Fibroblast of the conjunctiva (primary cell): ENCODE data around the gene CCS.
"Not testable (repeated sequence)": the region's sequence is repeated elsewhere in the genome, so short reads cannot be mapped to it uniquely, and the experiment has no call there.

Experiments
- DNase-seq: peaks from one replicate; pipeline ENCODE4 v3.0.0-alpha.2; 2010; ENCODE audit warnings: low read depth

Gene CCS

DNA sequence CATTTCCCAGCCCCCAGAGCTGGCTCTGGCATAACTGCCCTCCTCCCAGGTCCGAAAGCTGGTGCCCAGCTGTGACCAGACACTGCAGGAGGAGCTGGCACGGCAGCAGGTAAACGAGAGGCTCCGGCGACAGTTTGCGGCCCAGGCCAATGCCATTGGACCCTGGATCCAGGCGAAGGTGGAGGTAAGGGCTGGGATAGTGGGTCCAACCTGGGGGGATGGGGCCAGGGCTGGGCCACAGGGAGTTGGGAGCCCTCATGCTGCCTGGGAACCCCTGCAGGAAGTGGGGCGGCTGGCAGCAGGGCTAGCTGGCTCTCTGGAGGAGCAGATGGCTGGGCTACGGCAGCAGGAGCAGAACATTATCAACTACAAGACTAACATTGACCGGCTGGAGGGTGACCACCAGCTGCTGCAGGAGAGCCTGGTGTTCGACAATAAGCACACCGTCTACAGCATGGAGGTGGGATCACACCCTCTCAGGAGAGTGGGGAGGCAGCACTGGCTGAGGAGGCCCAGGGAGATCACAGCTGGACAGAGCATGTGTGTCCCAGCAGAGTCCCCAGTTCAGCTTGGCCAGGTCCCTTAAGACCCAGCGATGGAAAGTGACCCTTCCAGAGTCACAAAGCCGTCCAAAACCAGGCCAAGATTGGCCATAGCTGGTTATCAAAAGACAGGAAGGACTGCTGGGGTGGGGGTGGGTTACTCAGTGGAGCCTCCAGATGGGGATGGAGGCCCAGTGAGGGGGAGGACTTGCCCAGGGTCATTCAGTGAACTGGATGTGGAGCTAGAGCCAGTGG is 31.6 kb upstream of the CCS start:
- no peak for DNase-seq

- DNase-seq: no peak
Observed at GRCh38 chr11:66561975-66562248, 31.1 kb upstream of the CCS start.

DNA sequence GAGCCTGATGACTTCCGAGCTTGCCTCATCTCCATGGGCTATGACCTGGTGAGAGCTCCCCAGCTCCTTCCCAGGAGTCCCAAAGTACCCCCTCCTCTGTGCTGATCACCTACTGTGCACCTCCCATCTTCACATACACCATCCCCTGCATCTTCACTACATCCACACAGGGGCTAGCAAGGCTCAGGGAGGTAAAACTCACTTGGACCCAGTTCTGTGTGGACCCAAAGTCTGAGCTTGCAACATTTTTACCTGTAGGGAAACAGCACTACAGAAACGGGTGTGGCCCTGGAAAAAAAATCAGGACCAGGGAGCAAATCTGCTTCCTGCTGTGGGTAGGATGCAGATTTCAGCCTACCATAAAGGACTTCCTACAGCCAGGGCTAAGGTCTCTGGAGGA is 30.7 kb upstream of the CCS start:
- DNase-seq: no peak

- no peak for DNase-seq
Observed at GRCh38 chr11:66562907-66563583, 29.9 kb upstream of the CCS start.

- DNase-seq: no peak
Observed at GRCh38 chr11:66563832-66564231, 29.2 kb upstream of the CCS start.

- DNase-seq: no peak
Observed at GRCh38 chr11:66564538-66564937, 28.4 kb upstream of the CCS start.

DNA sequence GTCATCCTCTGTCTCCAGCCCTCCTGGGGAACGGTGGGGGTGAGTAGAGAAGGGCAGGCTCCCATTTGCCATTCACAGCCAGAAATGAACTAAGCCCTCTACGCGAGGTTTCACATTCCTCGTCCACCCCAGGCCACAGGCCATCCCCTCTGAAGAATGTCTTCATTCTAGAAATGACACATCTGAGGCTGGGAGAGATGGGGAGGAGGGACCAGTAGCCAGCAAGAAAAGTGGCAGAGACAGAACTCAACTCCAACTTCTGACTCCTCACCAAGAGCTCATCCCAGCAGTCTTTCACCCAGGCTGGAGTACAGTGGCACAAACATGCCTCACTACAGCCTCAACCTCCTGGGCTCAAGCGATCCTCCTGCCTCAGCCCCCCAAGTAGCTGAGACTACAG is 28.0 kb upstream of the CCS start:
- DNase-seq: no peak

DNA sequence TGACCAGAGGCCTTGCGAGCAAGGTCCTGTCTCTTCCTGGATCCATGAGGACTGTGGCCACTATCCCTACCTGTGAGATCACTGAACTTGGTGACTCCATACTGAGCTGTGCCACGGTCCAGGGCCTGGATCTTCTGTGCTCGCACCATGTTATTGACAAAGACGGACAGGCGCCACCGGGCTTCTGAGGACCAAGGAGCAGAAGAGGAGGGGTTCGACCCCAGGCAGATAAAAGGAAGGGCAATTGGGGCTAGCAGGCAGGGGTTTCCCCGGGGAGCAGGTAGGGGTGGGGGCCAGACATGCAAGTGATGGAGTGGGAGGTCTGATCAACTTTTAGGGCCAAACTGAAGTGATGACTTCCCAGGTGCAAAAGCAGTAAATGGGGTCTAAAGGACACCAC is 26.8 kb upstream of the CCS start:
- DNase-seq: no peak

GRCh38 chr11:66567787-66568123 is 25.2 kb upstream of the CCS start:
- DNase-seq: no peak

GRCh38 chr11:66568124-66568916 is 24.7 kb upstream of the CCS start, which contains the start of gene CTSF:
Gene CTSF, minus strand, starts transcription at chr11:66568606. Its CDS starts 120 bp downstream, at chr11:66568486.
- DNase-seq: peak; percentile 43

GRCh38 chr11:66569076-66569475 is 23.9 kb upstream of the CCS start:
- no peak for DNase-seq

- no peak for DNase-seq
Observed at GRCh38 chr11:66570079-66570849, 22.7 kb upstream of the CCS start.

DNA sequence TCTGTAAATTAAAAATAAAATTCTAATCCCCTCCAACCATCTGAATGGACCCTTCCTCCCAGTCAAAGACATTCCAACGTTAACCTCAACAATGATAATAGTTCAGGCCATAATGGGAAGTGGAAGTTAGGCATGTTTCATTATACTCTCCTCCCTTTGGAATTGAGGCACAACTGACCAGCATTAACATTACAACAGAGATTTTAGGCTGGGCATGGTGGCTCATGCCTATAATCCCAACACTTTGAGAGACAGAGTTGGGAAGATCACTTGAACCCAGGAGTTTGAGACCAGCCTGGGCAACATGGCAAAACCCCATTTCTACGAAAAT is 22.2 kb upstream of the CCS start:
- DNase-seq: no peak

DNA sequence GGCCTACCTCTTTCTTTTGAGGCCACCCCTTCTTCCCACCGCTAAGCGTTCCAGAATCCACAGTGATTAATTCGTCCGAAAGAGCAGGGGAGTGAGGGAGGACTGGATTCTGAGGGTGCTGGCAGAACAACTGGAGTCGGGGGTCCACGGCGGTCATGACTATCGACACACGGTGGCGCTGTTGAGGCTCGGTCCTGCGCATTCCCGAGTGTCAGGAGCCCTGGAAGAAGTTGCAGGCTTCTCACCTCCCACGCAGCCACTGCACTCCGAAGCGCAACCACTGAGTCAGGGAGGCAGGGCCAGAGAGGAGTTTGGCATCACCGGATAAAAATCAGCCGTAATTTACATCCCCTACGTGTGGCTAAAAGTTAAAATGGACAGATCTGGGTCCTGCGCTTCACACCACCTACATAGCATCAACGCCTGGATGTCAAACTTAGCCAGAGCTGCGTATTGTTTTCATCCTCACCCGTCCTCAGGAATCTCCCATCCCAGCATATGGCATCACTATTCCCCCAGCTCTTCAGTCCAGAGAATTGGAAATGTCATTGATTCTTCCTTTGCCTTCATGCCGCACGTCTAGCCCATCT is 13.9 kb upstream of the CCS start:
- DNase-seq: peak; percentile 32

- no peak for DNase-seq
Observed at GRCh38 chr11:66580803-66581202, 12.2 kb upstream of the CCS start.

DNA sequence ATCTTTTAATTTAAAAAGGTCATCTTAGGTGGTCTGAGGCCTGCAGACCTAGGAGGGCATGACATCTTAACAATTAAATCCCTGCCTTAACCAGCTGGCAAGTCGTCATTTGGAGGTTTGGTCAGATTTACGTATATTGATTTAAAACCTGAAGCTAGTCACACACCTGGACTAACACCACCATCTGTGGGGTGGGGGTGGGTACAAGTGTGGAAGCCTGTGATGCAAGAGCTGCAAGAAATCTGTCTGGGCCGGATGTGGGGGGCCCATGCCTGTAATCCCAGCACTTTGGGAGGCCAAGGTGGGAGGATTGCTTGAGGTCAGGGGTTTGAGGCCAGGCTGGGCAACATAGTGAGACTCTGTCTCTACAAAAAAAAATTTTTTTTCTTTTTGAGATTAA is 11.7 kb upstream of the CCS start:
- DNase-seq: no peak

DNA sequence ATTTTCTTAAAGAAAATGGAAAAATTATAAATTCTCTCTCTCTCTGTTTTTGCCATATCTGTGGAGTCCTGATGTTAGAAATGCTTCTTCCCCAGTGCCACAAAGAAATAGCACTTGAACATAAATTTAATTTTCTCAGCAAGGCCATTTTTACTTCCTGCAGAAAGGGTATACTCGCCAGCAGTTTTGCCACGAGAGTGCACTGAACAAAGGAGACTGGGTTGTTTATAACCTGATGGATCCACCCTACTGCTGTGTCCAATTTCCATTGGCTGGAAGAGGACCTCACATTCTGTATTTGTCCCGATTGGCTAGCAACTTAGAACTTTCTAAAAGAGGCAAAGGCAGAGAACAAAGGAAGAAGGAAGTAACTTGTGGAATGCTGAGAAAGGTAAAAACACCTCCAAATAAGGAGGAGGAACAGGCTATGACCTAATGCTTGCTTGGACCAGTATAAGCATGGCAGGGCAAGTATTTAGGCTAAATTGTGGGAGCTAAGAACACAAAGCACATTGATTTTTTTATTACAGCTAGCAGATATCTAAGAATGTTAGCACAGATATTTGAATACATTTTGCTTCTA is 10.3 kb upstream of the CCS start:
- not testable (repeated sequence) for DNase-seq

GRCh38 chr11:66585447-66585846 is 7.5 kb upstream of the CCS start:
- not testable (repeated sequence) for DNase-seq

DNA sequence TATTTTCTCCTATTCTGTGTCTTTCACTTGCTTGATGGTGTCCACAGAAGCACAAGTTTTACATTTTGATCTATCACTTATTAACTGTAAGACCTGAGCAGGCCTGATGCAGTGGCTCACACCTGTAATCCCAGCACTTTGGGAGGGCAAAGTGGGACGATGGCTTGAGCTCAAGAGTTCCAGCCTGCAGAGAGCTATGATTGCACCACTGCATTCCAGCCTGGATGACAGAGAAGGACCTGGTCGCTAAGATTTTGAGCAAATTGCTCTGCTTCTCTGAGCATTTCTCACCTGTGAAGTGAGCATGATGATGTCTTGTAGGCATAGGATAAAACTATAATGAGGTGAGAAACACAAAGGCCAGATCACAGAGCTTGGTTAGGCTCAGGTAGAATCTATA is 6.8 kb upstream of the CCS start:
- no peak for DNase-seq

DNA sequence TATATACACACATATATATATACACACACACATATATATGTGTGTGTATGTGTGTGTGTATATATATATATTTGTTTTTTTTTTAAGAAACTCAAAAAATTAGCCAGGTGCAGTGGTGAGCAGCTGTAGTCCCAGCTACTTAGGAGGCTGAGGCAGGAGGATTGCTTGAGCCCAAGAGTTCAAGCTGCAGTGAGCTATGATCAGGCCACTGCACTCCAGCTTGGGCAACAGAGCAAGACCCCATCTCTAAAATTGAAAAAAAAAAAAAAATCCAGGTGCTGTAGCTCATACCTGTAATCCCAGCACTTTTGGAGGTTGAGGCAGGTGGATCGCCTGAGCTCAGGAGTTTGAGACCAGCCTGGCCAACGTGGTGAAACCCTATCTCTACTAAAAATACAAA is 3.7 kb upstream of the CCS start:
- not testable (repeated sequence) for DNase-seq

GRCh38 chr11:66589996-66590675 is 2.8 kb upstream of the CCS start:
- DNase-seq: no peak
